Hippocampal formation (tissue), 2 donors: ENCODE data around the gene FAM149B1.

Experiments
- DNase-seq, 2 donors: peaks; one replicate each; lab custom pipeline; 2025; lab: John Stamatoyannopoulos, UW

Gene FAM149B1

DNA sequence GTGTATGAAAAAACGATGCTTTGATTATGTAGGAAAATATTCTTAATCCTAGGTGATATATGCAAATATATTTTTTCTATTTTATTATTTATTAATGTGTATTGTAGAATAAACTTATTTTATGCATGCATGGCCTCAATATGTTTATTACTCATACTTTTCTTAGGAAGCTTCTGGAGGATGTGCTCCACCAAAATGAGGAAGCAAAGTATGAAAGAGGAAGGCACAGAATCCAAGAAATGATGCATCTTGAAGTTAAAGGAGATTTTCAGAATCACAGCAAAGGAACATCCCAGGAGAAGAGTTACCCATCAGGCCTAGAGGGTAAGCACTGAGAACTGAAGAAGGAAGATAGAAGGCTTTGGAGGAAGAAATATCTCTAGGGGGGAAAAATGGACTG is 119.5 kb downstream of the FAM149B1 start:
- no peak for DNase-seq

GRCh38 chr10:73289958-73290357 is 122.0 kb downstream of the FAM149B1 start:
- no peak for DNase-seq

- DNase-seq, result no peak
Observed at GRCh38 chr10:73293461-73293860, 125.5 kb downstream of the FAM149B1 start.
